A549 (cell line): ENCODE results near the gene ANKRD11.

ENCODE experiments used
- FOSL2 ChIP-seq, 2 experiments: fragments of 450-650 bp in 1 of 2; fragments of >200 bp in 1 of 2; sonication (Bioruptor Twin) in 1 of 2; formaldehyde crosslinking; IDR thresholded peaks; 2 replicates each; pipeline versions ENCODE4 v1.5.0 to v1.6.1; 2016 to 2020; ENCODE audit warnings: mild to moderate bottlenecking in 1 of 2, moderate library complexity in 1 of 2
- ZFP36 ChIP-seq: fragments of 450-650 bp; IDR thresholded peaks from 2 replicates; pipeline ENCODE4 v1.6.1; 2014; ENCODE audit warnings: borderline replicate concordance; ENCODE audit not compliant: partially characterized antibody

DNA sequence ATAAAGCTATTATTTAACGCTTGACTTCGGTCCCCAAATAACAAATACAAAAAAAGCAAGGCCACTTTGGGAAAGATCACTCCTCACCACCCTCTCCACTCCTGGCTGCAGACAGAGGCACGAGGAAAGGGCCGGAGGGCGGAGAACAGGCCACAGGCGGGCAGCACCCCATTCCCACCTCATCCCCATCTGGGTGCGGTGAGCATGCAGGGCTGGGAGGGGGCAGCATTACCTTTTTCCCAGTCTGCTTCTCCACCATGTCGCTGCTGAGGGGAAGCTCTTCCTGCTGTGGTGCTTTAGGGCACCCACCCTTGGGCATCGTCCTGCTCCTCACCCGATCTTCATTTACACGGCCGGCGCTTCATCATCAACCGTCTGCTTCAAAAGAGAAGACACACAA, 173.7 kb downstream of the ANKRD11 start:
- no peak for TF ChIP-seq ZFP36
- TF ChIP-seq FOSL2 (IDR thresholded peaks at IDR 0.05) = no peak
- no peak for TF ChIP-seq FOSL2 (CRISPR knock-in tag; IDR thresholded peaks at IDR 0.05)
